ENCODE measurements around the gene ZNF324B.
A peak's percentile ranks its signal among the peaks of the same experiment; 100 is the strongest.
"Not testable (repeated sequence)": the region's sequence is repeated elsewhere in the genome, so short reads cannot be mapped to it uniquely, and the experiment has no call there.

ZNF324B gene

DNA sequence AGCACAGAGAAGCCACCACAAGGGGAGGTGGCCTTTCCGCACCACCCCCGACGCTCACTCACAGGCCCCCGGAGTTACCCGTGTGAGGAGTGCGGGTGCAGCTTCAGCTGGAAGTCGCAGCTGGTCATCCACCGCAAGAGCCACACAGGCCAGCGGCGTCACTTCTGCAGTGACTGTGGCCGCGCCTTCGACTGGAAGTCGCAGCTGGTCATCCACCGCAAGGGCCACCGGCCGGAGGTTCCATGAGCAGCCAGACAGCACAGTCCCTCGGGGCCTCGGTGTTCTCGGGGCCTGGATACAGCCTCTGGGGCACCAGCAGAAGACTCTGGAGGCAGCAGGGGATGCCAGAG, 29.0 kb downstream of the ZNF324B start:
- no peak for DNase-seq (ENCODE audit: low read depth)

DNA sequence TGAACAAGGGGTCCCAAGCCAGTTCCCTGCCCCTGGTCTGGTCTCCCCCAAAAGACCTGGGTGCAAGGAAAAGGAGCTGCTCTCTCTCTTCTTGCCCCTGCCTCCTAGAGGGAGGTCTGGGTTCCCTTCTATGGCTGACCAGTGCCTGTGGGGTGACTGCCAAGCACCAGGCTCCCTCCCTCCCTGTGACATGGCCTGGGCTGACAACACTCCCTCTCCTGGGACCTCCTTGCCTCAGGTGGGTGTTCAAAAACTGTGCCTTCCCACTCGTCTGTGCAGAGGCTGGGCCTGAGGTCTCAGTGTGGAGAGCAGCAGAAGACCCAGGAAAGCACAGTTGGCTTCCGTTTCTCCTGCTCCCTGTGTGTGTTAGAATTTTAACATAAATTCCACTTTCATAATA, 29.4 kb downstream of the ZNF324B start:
- no peak for DNase-seq (ENCODE audit: low read depth)

- no peak for DNase-seq (ENCODE audit: low read depth)
These were observed 30.9 kb downstream of the ZNF324B start for GRCh38 chr19:58482372-58482771.

GRCh38 chr19:58483776-58484175, 32.4 kb downstream of the ZNF324B start:
- DNase-seq (ENCODE audit: low read depth): no peak

GRCh38 chr19:58484349-58484748, 32.9 kb downstream of the ZNF324B start:
- not testable (repeated sequence) for DNase-seq (ENCODE audit: low read depth)

DNA sequence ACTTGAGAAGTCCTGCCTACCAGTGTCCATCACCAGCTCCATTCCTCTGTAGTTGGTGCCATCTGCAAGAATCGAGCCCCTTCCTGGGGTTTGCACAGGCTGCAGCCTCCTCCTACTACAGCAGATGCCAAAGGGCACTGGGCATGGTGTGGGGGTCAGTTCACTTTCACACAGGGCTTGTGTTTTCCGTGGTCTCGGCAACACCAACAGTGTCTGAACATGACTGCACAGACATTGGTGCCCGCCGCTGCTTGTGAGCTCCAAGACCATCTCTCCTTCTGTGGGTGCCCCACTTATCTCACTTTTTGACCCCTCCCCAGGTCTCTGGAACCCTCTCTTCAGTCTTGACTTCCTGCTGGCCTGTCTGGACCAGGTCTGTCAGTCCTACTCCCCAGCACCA, 40.0 kb downstream of the ZNF324B start:
- DNase-seq (ENCODE audit: low read depth): no peak

GRCh38 chr19:58492265-58492664, 40.8 kb downstream of the ZNF324B start:
- no peak for DNase-seq (ENCODE audit: low read depth)

GRCh38 chr19:58497634-58498170, 46.3 kb downstream of the ZNF324B start:
- DNase-seq (ENCODE audit: low read depth): no peak

DNA sequence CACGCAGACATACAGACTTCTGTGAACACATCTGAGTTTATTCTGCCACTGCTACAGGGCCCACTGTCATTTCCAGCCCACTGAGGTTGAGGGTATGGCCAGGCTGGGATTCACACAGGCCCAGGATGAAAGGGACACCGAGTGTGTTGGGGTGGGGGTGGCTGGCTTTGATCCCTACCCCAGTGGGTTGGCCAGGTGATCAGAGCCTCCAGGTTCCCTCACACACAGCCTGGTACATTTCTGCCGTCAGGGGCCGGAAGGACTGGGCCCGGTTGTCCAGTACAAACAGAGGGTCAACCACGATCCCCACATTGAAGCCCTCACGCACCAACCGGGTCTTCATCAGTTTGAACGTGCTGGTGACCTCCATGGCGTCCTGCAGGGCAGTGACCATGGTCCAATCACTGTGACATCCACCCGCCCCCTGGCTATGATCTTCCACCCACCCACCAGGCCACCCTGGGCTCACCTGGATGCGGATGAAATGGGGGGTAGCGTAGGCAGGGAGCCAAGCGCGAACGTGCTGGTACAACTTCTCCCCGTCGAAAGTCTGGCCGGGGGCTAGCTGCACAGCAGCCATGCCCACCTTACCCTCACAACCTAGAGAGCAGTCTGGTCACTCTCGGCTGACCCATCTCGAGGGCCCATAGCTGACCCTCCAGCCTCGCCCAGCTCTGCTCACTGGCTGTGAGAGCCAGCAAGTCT, 47.0 kb downstream of the ZNF324B start:
- DNase-seq (ENCODE audit: low read depth): no peak

GRCh38 chr19:58499021-58499927, 47.9 kb downstream of the ZNF324B start:
- DNase-seq (ENCODE audit: low read depth): peak; percentile 99

DNA sequence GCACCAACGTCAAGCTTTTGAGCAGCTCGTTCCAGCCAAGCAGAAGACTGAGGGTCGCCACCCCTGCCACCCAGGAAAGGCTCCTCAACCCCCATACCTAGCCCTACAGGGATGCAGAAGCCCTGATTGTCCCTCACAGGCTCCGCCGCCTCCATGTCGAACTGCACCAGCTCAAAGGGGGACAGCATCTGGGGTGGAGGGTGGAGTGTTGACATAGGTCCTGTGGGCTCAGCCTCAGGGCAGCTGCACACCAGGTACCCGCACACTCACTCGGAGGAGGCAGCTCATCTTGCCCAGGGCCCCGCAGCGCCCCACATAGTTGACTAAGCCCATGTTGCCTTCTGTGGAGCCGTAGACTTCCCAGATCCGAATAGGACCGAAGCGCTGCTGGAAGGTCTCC, 48.8 kb downstream of the ZNF324B start:
- DNase-seq (ENCODE audit: low read depth): no peak

Measured in activated T-cell treated with anti-CD3 and anti-CD28 coated beads for 24 hours (primary cell).